Activated gamma-delta T cell (primary cell): Measurements from ENCODE around the gene MCEE.
"Not testable (repeated sequence)": the region's sequence is repeated elsewhere in the genome, so short reads cannot be mapped to it uniquely, and the experiment has no call there.

Experiments
- DNase-seq: peaks from one replicate; lab custom pipeline; 2025; lab: John Stamatoyannopoulos, UW

MCEE gene

DNA sequence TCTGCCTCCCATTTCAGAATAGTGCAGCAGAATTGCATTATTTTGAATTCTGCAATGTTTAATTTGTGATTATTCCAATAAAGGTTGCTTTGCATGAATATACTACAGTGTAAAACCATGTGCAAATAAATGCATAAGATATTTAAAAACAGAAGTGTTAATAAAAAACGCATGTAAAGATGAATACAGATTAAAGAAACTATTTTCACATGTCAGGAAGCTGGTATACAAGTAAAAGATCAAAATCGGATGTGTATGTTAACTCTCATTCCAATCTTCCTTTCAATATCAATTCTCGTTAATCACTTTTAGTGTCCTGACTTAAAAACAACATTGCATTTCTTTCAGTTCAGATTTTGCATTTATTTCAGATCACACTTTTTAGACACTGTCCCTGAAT lies 3.1 kb downstream of the MCEE start:
- no peak for DNase-seq

DNA sequence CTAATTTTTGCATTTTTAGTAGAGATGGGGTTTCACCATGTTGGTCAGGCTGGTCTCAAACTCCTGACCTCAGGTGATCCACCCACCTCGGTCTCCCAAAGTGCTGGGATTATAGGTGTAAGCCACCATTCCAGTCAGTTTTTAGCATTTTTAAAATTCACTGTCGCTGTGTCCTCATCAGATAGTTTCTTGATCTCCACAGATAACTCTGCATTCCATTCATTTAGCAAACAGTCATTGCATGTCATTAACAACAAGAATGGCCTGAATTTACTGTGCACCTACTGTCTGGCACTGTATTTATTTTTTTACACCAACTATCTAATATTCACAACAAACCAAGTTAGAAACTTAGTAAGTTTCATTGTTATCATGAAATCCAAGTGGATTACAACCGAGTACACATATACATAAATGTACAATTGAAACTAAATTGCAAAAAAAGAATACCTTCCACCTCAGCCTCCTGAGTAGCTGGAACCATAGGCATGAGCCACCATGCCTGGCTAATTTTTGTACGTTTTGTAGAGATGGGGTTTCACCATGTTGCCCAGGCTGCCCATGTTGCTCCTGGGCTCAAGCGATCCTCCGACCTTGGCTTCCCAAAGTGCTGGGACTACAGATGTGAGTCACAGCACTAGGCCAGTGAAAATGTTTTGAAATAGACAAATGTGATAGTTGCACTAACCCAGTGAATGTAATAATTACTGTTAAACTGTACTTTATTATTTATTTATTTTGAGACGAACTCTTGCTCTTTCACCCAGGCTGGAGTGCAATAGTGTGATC lies 4.3 kb downstream of the MCEE start:
- DNase-seq, result no peak

DNA sequence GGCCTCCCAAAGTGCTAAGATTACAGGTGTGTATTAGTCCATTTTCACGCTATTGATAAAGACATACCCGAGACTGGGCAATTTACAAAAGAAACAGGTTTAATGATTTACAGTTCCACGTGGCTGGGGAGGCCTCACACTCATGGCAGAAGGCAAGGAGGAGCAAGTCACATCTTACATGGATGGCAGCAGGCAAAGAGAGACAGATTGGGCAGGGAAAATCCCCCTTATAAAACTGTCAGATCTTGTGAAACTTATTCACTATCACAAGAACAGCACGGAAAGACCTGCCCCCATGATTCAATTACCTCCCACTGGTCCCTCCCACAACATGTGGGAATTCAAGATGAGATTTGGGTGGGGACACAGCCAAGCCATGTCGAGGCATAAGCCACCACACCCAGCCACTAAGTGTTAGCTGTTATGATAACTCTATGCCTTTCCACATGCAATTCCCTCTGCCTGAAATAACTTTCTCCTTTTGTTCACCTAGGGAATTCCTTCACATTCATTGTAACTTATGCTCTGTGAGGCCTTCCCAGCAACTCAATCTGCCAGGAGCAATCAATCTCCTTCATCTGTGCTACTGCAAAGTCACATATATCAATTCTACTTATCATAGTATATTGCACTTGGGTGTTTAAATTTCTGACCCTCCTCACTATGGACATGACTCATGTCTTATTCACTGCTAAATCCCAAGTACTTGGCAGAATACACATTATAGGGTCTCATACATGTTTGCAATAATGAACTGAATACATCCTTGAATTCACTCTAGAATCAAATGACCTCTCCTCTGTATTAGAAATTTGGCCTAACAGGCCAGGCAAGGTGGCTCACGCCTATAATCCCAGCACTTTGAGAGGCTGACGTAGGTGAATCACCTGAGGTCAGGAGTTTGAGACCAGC lies 7.4 kb downstream of the MCEE start:
- DNase-seq, result no peak

DNA sequence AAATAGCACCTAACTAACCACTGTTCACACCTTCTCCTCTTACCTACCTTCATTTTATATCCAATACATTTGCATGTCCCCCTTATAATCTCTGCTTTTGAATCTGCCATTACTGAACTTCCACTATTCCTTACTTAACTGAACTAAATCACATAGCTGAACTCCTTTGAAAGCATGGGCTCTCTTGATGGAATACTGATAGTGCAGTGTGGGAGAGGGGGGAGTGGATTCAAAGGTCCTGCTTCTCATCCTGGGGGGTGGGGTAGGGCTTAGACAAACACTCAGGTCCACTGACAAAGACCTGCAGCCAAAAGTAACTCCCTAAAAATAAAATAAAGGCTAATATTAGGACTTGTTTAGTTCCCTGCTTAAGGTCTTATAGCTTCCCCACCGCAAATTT lies 8.6 kb downstream of the MCEE start:
- no peak for DNase-seq

DNA sequence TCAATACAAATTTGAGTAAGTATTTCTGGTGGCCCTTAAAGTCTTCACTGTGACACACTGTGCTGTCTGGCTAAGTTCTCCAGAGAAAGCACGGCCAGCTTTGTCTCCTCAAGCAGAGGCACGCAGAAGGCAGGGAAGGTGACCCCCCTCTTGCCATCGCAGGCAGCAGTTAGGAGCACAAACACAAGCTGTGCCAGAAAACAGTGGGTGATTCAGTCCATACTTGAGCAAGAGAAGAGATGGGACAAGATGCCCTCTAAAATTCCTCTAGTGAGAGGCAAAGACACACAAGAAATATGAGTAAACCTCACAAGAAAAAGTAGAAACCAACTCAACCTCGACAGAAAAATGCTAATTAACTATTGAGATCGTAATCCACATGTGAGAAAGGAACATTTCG lies 9.8 kb downstream of the MCEE start:
- no peak for DNase-seq

DNA sequence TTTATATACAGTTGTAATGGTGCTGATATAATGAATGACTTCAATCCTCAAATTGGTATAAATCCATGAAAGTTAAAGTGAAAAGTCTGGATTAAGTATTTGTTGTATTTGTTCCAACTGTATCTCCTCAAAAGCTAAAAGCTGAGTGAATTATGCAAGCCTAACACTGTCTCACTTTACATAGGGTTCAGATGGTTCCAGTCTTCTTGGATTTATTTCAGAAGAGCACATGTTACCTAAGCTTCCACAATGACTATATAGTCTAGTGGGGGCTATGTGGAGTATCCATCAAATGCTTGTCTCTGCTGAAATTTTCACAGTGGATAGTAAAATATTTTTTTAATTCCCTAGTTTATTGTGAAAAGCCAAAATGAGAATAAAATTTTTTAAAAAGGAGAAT lies 13.0 kb downstream of the MCEE start:
- no peak for DNase-seq

DNA sequence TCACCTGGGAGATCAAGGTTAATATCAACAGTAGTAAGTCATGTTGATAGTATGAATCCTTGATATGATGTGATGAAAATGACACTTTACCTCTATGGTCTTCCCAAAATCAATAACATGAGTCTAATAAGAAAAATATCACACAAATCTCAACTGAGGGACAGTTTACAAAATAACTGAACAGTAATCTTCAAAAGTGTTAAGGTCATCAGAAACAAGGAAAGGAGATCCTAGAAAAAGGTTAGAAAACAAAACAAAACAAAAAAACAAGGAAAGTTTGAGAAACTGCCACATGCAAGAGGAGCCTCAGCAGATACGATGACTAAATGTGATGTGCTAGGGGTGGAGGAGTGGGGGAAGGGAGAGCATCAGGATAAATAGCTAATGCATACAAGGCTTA lies 16.2 kb downstream of the MCEE start:
- no peak for DNase-seq

DNA sequence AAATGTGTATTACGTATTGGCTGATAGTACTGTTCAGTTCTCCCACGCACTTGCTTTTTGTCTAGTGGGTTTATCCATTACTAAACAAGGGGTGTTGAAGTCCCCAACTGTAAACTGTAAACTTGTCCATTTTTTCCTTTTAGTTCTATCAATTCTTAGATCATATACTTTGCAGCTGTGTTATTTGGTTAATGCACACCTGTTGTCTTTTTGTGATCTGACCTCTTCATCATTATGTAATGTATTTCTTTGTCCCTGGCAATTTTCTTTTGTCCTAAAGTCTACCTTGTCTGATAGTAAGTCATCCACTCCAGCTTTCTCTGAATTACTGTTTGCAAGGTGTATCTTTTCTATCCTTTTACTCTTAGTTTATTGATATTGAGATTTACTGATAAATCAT lies 21.9 kb downstream of the MCEE start:
- no peak for DNase-seq

DNA sequence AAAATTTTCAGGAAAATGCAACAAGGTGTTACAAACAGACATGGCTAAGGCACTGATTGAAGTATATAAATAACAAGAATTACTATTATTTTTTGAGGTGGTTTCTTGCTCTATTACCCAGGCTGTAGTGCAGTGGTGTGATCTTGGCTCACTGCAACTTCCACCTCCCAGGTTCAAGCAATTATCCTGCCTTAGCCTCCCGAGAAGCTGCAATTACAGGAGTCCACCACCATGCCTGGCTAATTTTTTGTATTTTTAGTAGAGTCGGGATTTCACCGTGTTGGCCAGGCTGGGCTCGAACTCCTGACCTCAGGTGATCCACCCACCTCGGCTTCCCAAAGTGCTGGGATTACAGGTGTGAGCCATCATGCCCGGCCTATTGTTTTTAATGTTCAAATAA lies 23.6 kb downstream of the MCEE start:
- not testable (repeated sequence) for DNase-seq

DNA sequence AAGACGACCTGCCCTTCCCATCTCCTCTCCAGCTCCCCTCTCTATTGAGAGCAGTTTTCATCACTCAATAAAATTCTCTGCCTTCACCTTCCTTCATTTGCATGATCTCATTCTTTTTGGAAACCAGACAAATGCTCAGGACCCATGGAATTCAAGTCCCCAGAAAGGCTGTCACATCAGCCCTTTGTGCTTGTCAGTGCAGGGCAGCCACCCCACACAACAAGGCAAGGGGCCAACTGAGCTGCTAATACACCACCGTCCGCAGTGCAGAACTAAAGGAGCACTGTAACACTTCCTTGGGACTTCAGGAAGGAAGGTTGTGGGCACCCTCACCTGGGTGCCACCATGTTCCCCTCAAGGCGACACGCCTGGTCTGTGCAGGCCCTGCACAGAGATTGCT lies 26.2 kb downstream of the MCEE start:
- no peak for DNase-seq

DNA sequence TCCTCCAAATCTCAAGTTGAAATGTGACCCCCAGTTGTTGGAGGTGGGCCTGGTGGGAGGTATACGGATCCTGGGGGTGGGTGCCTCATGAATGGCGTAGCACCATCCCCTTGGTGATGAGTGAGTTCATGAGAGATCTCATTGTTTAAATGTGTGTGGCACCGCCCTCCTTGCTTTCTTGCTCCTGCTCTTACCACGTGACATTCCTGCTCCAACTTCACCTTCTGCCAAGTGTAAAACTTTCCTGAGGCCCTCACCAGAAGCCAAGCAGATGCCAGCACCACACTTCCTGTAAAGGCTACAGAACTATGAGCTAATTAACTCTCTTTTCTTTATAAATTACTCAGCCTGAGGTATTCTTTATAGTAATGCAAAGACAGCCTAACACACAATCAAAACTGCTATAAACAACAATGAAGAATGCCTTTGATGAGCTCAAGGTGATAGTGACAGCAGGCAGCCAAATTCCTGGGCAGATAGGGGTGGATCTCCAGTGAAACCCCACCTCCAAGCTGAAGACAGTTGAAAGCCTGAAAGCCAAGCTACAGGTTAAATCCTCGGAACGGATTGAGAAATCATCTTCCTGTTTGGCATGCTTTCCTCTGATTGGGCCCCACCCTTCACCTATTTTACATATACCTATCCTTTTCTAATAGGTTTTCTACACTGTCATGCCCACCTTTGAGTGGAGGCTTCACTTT lies 26.9 kb downstream of the MCEE start:
- no peak for DNase-seq

DNA sequence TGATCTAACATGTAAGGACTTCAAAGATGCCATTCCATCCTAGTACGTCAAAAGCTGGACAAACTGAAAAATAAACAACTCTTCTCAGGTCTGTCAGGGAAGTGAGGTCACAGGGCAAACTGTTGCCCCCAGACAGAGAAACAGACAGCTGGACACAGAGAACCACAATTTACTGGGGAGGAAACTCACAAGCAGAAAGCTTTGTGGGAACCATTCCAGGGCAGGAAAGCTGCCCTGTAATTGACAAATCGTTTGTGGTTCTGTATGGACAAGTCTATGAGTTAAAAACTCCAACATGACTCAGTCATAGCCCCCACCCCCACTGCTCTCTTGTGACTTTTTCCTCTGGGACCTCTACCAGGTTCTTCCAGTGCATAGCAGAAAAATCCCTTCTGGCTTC lies 28.4 kb downstream of the MCEE start:
- DNase-seq, result no peak

DNA sequence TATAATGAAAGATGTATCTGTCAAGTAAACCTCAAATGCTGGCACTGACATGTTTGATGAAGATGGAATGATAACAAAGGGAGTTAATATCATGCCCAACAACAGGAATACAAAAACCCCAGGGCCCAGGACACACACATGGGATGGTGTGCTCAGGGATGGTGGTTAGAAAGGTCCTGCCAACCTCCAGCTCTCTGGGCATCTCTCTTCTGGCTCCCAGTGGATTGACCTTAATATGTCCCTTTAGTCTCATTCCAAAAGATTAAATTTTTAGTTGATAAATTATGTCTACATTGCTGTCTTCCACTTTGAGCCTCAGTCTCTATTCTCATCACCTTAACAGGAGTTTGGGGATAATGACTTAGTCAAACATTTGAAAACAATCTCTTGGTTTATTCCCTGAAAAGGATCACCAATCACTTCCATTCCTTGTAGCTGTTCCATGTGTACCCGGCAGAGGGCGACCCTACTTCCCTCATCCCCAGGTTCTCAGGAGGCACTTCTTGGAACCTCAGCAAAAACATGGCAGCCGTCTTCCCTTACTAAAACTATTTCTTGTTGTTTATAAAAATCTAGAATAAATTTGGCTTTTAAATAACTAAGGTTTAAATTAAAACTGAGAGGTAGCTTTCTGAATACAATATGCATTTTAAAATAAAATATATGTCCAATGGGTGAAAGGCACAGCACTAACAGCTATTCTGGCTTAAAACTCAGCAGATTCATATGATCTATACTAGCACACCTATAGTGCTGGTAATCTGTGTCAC lies 29.6 kb downstream of the MCEE start:
- DNase-seq, result no peak

DNA sequence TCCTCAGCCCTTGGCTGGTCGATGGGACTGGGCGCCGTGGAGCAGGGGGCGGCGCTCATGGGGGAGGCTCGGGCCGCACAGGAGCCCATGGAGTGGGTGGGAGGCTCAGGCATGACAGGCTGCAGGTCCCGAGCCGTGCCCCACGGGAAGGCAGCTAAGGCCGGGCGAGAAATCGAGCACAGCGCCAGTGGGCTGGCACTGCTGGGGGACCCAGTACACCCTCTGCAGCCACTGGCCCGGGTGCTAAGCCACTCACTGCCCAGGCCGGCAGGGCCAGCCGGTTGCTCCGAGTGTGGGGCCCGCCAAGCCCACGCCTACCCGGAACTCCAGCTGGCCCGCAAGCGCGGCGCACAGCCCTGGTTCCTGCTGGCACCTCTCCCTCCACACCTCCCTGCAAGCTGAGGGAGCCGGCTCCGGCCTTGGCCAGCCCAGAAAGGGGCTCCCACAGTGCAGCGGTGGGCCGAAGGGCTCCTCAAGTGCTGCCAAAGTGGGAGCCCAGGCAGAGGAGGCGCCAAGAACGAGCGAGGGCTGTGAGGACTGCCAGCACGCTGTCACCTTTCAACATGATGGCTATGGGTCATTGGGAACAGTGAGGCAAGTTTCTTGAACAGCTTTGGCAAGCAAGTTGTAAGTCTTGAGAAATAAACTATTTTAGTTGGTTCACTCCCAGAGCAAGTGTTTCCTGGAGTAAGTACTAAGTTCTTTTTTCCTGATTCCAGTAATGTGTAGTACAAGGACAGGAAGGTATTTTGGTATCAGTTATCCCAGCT lies 37.4 kb downstream of the MCEE start:
- not testable (repeated sequence) for DNase-seq

DNA sequence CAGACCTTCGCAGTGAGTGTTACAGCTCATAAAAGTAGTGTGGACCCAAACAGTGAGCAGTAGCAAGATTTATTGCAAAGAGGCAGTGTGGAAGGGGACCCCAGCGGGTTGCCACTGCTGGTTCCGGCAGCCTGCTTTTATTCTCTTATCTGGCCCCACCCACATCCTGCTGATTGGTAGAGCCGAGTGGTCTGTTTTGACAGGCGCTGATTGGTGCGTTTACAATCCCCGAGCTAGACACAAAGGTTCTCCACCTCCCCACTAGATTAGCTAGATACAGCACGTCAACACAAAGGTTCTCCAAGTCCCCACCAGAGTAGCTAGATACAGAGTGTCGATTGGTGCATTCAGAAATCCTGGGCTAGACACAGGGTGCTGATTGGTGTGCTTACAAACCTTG lies 38.2 kb downstream of the MCEE start:
- DNase-seq, result not testable (repeated sequence)

DNA sequence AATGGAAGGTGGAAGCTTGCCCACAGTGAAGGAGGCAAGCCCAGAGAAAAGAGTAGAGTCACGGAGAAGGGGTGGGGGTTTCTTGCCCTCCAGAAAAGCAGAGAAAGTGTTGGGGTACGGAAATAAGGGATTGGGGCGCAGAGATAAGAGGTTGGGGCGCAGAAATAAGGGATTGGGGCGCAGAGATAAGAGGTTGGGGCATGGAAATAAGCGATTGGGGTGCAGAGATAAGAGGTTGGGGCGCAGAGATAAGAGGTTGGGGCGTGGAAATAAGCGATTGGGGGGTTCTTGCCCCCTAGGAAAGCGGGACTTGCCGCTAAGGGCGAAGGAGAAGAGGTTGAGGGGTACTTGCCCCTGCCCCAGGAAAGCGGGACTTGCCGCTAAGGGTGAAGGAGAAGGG lies 40.6 kb downstream of the MCEE start:
- DNase-seq, result not testable (repeated sequence)

DNA sequence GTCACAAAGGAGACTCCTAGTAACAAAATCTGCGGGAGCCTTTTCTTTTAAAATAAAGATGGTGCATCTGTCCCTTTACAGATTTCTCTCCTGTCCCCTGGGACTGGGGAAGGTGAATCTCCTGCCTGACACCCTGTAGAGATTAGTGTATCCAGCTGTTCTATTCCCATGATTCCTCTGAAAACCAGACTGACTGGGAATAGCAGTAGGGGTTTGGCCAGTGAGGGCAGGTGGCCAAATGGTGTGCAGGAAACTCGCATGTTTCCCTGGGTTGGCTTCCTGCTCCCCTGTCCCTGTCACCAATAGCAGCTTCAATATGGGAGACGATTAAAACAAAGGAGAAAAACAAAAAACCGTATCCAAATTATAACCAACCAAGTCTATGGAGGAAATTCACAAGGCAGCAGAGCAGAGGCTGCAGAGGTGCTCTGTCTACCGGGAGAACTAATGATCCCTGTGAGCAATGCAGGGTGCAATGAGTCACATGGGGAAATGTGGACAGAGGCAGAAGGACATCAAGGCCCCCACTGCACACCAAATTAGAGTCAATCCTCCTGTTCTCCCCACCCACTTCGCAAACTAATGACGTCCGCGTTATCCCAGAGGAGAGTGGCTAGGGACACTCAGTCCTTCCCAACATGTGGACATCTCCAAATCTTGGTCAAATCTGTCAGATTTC lies 44.6 kb downstream of the MCEE start:
- DNase-seq, result not testable (repeated sequence)

DNA sequence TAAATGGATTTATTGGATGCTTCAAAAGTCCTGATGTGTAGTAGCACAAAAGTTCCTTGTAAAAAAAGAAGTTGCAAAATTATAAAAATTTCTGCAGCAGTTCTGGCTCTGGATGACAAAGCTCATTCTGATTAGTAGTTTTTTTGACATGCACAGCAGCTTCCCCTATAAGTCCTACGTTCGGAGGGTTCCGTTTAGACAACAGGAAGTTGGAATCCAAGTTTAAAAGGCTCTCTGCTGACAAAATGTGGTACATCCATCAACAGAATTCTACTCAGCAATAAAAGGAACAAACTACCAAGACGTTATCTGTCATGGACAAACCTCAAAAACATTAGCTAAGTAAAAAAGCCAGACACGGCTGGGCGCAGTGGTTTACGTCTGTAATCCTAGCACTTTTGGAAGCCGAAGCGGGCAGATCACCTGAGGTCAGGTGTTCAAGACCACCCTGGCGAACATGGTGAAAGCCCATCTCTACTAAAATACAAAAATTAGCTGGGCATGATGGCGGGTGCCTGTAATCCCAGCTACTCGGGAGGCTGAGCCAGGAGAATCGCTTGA lies 46.2 kb downstream of the MCEE start:
- not testable (repeated sequence) for DNase-seq

DNA sequence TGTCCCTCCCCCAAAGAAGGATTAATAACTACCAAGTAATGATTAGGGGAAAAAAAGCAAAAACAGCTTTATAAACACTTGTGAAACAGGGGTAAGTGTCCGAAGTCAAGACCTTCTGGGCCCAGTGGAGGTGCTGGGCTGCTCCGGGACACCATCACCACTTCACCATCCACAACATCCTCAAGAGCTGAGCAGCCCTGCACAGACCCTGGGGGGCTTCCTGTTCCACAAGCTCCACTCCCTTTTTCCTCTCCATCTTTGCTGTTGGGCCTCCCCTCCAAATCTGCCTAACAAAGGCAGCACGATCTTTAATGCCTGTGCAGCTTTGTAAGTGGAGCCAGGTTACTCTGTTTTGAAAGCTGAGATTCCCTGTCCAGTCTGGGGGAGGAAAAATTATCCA lies 46.7 kb downstream of the MCEE start:
- not testable (repeated sequence) for DNase-seq
